ENCODE measurements around the gene WBP1.
A peak's percentile ranks its signal among the peaks of the same experiment; 100 is the strongest.

Gene WBP1

GRCh38 chr2:74414881-74415761 lies 43.1 kb upstream of the WBP1 start:
- Histone ChIP-seq H4K8ac (ENCODE audit: low read length) (no peak overlapping the region), H3K23ac (ENCODE audit: low read length in 2 of 2) (no peak overlapping the region), H3K9me3 (ENCODE audit: control insufficient read depth, low read length) (no peaks in the 10 kb centered on the region), H3K27me3 (ENCODE audit: control insufficient read depth in 1 of 2, insufficient read depth in 1 of 2, low read length in 2 of 2) (no peaks in the 10 kb centered on the region), H2AK5ac (ENCODE audit: low read length, severe bottlenecking) (no peak overlapping the region), H3K27ac (ENCODE audit: low read length, poor library complexity, severe bottlenecking) (no peak overlapping the region), H3K14ac (ENCODE audit: low read length in 2 of 2) (no peak overlapping the region), H3K9ac (ENCODE audit: low read length) (peak overlapping the region; percentile 90), H2BK12ac (ENCODE audit: low read length in 2 of 2) (no peak overlapping the region), H3K79me1 (replicated peaks; ENCODE audit: low read length, poor library complexity, severe bottlenecking) (no peaks in the 10 kb centered on the region), H2BK15ac (ENCODE audit: low read depth, poor library complexity, severe bottlenecking) (no peak overlapping the region), H2BK120ac (ENCODE audit: low read depth, low read length) (no peak overlapping the region), H3K18ac (ENCODE audit: low read depth in 1 of 2, low read length in 2 of 2) (no peak overlapping the region), H3K36me3 (ENCODE audit: control insufficient read depth in 1 of 2, insufficient read depth in 2 of 2, low read depth in 1 of 2, low read length in 2 of 2) (peaks cover 0 to 4% of the 10 kb centered on the region in 2 experiments), H3K4me3 (ENCODE audit: insufficient read depth in 1 of 2, low read depth in 1 of 2, low read length in 2 of 2) (peak overlapping the region in 1 of 2 experiments; percentile 83), H4K91ac (ENCODE audit: low read length) (no peak overlapping the region), H3K4me2 (ENCODE audit: low read length, poor library complexity, severe bottlenecking) (no peak overlapping the region), H3K4ac (ENCODE audit: low read depth in 1 of 2, low read length in 2 of 2) (no peak overlapping the region), H2AFZ (ENCODE audit: low read depth, low read length) (no peak overlapping the region), H2BK5ac (ENCODE audit: low read depth, low read length, poor library complexity, severe bottlenecking) (no peak overlapping the region), H3K4me1 (ENCODE audit: control insufficient read depth, insufficient read depth, low read depth, low read length) (peaks cover 2% of the 10 kb centered on the region)
- no peak for DNase-seq
- WGBS, result 92% methylated on average over 66 of the region's 66 CpGs

- Histone ChIP-seq H3K4me3 (ENCODE audit: insufficient read depth in 1 of 2, low read depth in 1 of 2, low read length in 2 of 2) (peak overlapping the region in 1 of 2 experiments; percentile 83), H3K4me1 (ENCODE audit: control insufficient read depth, insufficient read depth, low read depth, low read length) (peaks cover 4% of the 10 kb centered on the region), H2AK5ac (ENCODE audit: low read length, severe bottlenecking) (no peak overlapping the region), H3K79me1 (replicated peaks; ENCODE audit: low read length, poor library complexity, severe bottlenecking) (no peaks in the 10 kb centered on the region), H3K4ac (ENCODE audit: low read depth in 1 of 2, low read length in 2 of 2) (no peak overlapping the region), H3K18ac (ENCODE audit: low read depth in 1 of 2, low read length in 2 of 2) (no peak overlapping the region), H3K4me2 (ENCODE audit: low read length, poor library complexity, severe bottlenecking) (no peak overlapping the region), H2BK5ac (ENCODE audit: low read depth, low read length, poor library complexity, severe bottlenecking) (no peak overlapping the region), H3K27me3 (ENCODE audit: control insufficient read depth in 1 of 2, insufficient read depth in 1 of 2, low read length in 2 of 2) (no peaks in the 10 kb centered on the region), H4K8ac (ENCODE audit: low read length) (no peak overlapping the region), H3K9me3 (ENCODE audit: control insufficient read depth, low read length) (no peaks in the 10 kb centered on the region), H3K27ac (ENCODE audit: low read length, poor library complexity, severe bottlenecking) (no peak overlapping the region), H3K14ac (ENCODE audit: low read length in 2 of 2) (no peak overlapping the region), H3K23ac (ENCODE audit: low read length in 2 of 2) (no peak overlapping the region), H4K91ac (ENCODE audit: low read length) (no peak overlapping the region), H2AFZ (ENCODE audit: low read depth, low read length) (no peak overlapping the region), H2BK15ac (ENCODE audit: low read depth, poor library complexity, severe bottlenecking) (no peak overlapping the region), H3K36me3 (ENCODE audit: control insufficient read depth in 1 of 2, insufficient read depth in 2 of 2, low read depth in 1 of 2, low read length in 2 of 2) (peaks cover 0 to 4% of the 10 kb centered on the region in 2 experiments), H2BK120ac (ENCODE audit: low read depth, low read length) (no peak overlapping the region), H3K9ac (ENCODE audit: low read length) (peak overlapping the region; percentile 90), H2BK12ac (ENCODE audit: low read length in 2 of 2) (no peak overlapping the region)
- no peak for DNase-seq
- 89% methylated on average over 34 of the region's 35 CpGs for WGBS
Observed at GRCh38 chr2:74415762-74416395, 42.4 kb upstream of the WBP1 start.

- no peak overlapping the region for H3K18ac ChIP-seq (ENCODE audit: low read depth in 1 of 2, low read length in 2 of 2)
- H3K9ac ChIP-seq (ENCODE audit: low read length), result no peak overlapping the region
Observed at GRCh38 chr2:74416778-74417177, 41.5 kb upstream of the WBP1 start.

GRCh38 chr2:74417197-74417596 lies 41.0 kb upstream of the WBP1 start:
- DNase-seq, result no peak
- no peak overlapping the region for H2AK5ac ChIP-seq (ENCODE audit: low read length, severe bottlenecking)
- WGBS, result 66% methylated on average over 3 of the region's 3 CpGs
- H3K4me2 ChIP-seq (ENCODE audit: low read length, poor library complexity, severe bottlenecking), result no peak overlapping the region
- no peak overlapping the region for H2BK120ac ChIP-seq (ENCODE audit: low read depth, low read length)
- no peak overlapping the region for H4K91ac ChIP-seq (ENCODE audit: low read length)
- no peak overlapping the region for H3K14ac ChIP-seq (ENCODE audit: low read length in 2 of 2)
- no peak overlapping the region for H2BK15ac ChIP-seq (ENCODE audit: low read depth, poor library complexity, severe bottlenecking)
- no peak overlapping the region for H3K27ac ChIP-seq (ENCODE audit: low read length, poor library complexity, severe bottlenecking)
- H3K4me1 ChIP-seq (ENCODE audit: control insufficient read depth, insufficient read depth, low read depth, low read length), result peaks cover 7% of the 10 kb centered on the region
- H3K79me1 ChIP-seq (replicated peaks; ENCODE audit: low read length, poor library complexity, severe bottlenecking), result no peaks in the 10 kb centered on the region
- H2BK5ac ChIP-seq (ENCODE audit: low read depth, low read length, poor library complexity, severe bottlenecking), result no peak overlapping the region
- H3K18ac ChIP-seq (ENCODE audit: low read depth in 1 of 2, low read length in 2 of 2), result no peak overlapping the region
- no peak overlapping the region for H4K8ac ChIP-seq (ENCODE audit: low read length)
- no peak overlapping the region for H3K4ac ChIP-seq (ENCODE audit: low read depth in 1 of 2, low read length in 2 of 2)
- no peak overlapping the region for H2AFZ ChIP-seq (ENCODE audit: low read depth, low read length)
- H2BK12ac ChIP-seq (ENCODE audit: low read length in 2 of 2), result no peak overlapping the region
- H3K36me3 ChIP-seq (ENCODE audit: control insufficient read depth in 1 of 2, insufficient read depth in 2 of 2, low read depth in 1 of 2, low read length in 2 of 2), result peaks cover 0 to 4% of the 10 kb centered on the region in 2 experiments
- H3K27me3 ChIP-seq (ENCODE audit: control insufficient read depth in 1 of 2, insufficient read depth in 1 of 2, low read length in 2 of 2), result no peaks in the 10 kb centered on the region
- no peak overlapping the region for H3K23ac ChIP-seq (ENCODE audit: low read length in 2 of 2)
- no peaks in the 10 kb centered on the region for H3K9me3 ChIP-seq (ENCODE audit: control insufficient read depth, low read length)
- no peak overlapping the region for H3K9ac ChIP-seq (ENCODE audit: low read length)
- no peak overlapping the region for H3K4me3 ChIP-seq (ENCODE audit: insufficient read depth in 1 of 2, low read depth in 1 of 2, low read length in 2 of 2)

More at GRCh38 chr2:74416778-74417177, 41.5 kb upstream of the WBP1 start:
- Histone ChIP-seq H2AK5ac (ENCODE audit: low read length, severe bottlenecking) (no peak overlapping the region), H3K4me1 (ENCODE audit: control insufficient read depth, insufficient read depth, low read depth, low read length) (peaks cover 4% of the 10 kb centered on the region), H3K14ac (ENCODE audit: low read length in 2 of 2) (no peak overlapping the region), H3K79me1 (replicated peaks; ENCODE audit: low read length, poor library complexity, severe bottlenecking) (no peaks in the 10 kb centered on the region), H2BK5ac (ENCODE audit: low read depth, low read length, poor library complexity, severe bottlenecking) (no peak overlapping the region), H2BK15ac (ENCODE audit: low read depth, poor library complexity, severe bottlenecking) (no peak overlapping the region), H3K23ac (ENCODE audit: low read length in 2 of 2) (no peak overlapping the region), H3K4me2 (ENCODE audit: low read length, poor library complexity, severe bottlenecking) (no peak overlapping the region), H3K36me3 (ENCODE audit: control insufficient read depth in 1 of 2, insufficient read depth in 2 of 2, low read depth in 1 of 2, low read length in 2 of 2) (peaks cover 0 to 4% of the 10 kb centered on the region in 2 experiments), H3K27ac (ENCODE audit: low read length, poor library complexity, severe bottlenecking) (no peak overlapping the region), H4K8ac (ENCODE audit: low read length) (no peak overlapping the region), H3K27me3 (ENCODE audit: control insufficient read depth in 1 of 2, insufficient read depth in 1 of 2, low read length in 2 of 2) (no peaks in the 10 kb centered on the region), H3K4ac (ENCODE audit: low read depth in 1 of 2, low read length in 2 of 2) (no peak overlapping the region), H2BK12ac (ENCODE audit: low read length in 2 of 2) (no peak overlapping the region), H3K4me3 (ENCODE audit: insufficient read depth in 1 of 2, low read depth in 1 of 2, low read length in 2 of 2) (no peak overlapping the region), H2BK120ac (ENCODE audit: low read depth, low read length) (no peak overlapping the region), H2AFZ (ENCODE audit: low read depth, low read length) (no peak overlapping the region), H3K9me3 (ENCODE audit: control insufficient read depth, low read length) (no peaks in the 10 kb centered on the region), H4K91ac (ENCODE audit: low read length) (no peak overlapping the region)
- DNase-seq, result no peak
- WGBS, result 78% methylated on average over 3 of the region's 3 CpGs
